Left lung (tissue), 10 donors: ENCODE data around the gene HNRNPH1. TPM values are rescaled to one million over a fixed set of nuclear protein-coding genes. Genes with fewer than 3 reads are reported as not detected.

Experiments used
- ATAC-seq: fragments of 200-7000 bp; cut with Tn5 transposase; one replicate; pipeline ENCODE4 v1.9.1; 2020; ENCODE audit warnings: moderate library complexity
- DNase-seq, 4 donors: peaks; one replicate each; pipeline ENCODE4 v3.0.0-alpha.2; 2013 to 2020
- H3K27ac ChIP-seq, 2 donors: fragments of 200-600 bp; sonication (generic) in 1 of 2; one replicate each; pipeline versions ENCODE4 v1.5.0 to v1.8.0; 2020 to 2021
- H3K27me3 ChIP-seq, 2 donors: fragments of 200-600 bp; sonication (generic) in 1 of 2; one replicate each; pipeline versions ENCODE4 v1.5.0 to v1.8.0; 2020 to 2021
- H3K36me3 ChIP-seq, 2 donors: fragments of 200-600 bp; sonication (generic) in 1 of 2; one replicate each; pipeline versions ENCODE4 v1.5.0 to v1.8.0; 2020 to 2021
- H3K4me1 ChIP-seq, 2 donors: fragments of 200-600 bp; one replicate each; pipeline ENCODE4 v1.8.0; 2021
- H3K4me3 ChIP-seq, 2 donors: fragments of 200-600 bp; sonication (generic) in 1 of 2; one replicate each; pipeline versions ENCODE4 v1.5.0 to v1.8.0; 2020 to 2021; ENCODE audit warnings: mild to moderate bottlenecking in 1 of 2
- H3K9me3 ChIP-seq, 2 donors: fragments of 200-600 bp; sonication (generic) in 1 of 2; one replicate each; pipeline versions ENCODE4 v1.5.0 to v1.8.0; 2020 to 2021
- intact Hi-C, 2 donors: fragments of 100-400 bp; cut with DNase I; formaldehyde crosslinking; loops; one replicate each; pipeline versions ENCODE4 v1.11.2 to v1.14.2; 2022
- polyA plus RNA-seq, 6 donors: library from polyadenylated mRNA; unstranded; fragments of 120-200 nt; gene quantifications; one replicate each; pipeline ENCODE4 v1.2.1, GENCODE V29; 2013; ENCODE audit not compliant: insufficient read length in 6 of 6
- total RNA-seq, 2 donors: library from RNA; stranded (reverse); fragmentation: NEBNext Ultra II Directional; extraction: Animal tissue kit (Norgen Biotek cat#: 25700); gene quantifications; one replicate each; pipeline ENCODE4 v1.2.1, GENCODE V29; 2021
- TF ChIP-seq, protein P1 (sequence below), 2 donors: fragments of 200-600 bp; sonication (generic) in 1 of 2; IDR thresholded peaks; one replicate each; pipeline versions ENCODE4 v1.5.0 to v1.8.0; 2021; ENCODE audit warnings: antibody characterized with exemption in 2 of 2
- donor health status: DM: no; HTN: yes; CAD: no.
- donor health status: DM: no; HTN: no; CAD: no.

Gene HNRNPH1
- total and polyA plus RNA-seq, 8 donors: 404 to 2,002 (median 1,624) TPM

DNA sequence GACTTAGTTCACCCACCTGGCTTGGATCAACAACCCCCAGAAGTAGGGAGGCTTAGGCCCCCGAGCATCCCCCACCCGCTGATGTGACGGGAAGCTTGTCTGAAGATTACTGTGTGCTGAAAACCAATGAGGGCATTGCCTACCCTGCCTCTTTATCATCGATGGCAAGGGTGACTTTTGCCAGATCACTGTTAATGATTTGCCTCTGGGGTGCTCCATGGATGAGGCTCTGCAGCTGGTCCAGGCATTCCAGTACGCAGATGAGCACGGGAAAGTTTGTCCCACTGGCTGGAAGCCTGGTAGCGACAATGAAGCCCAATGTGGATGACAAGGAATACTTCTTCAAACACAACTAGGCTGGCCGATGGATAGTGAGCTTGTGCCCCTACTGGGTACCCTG, 51.1 kb downstream of the HNRNPH1 start:
- H3K27me3 ChIP-seq: no peaks in the 10 kb centered on the region
- no peak overlapping the region for H3K27ac ChIP-seq
- DNase-seq (no peak), ATAC-seq (no peak)
- no peaks in the 10 kb centered on the region for H3K9me3 ChIP-seq
- H3K4me1 ChIP-seq: no peaks in the 10 kb centered on the region
- intact Hi-C loops: no loop called here
- TF ChIP-seq, protein P1, sequence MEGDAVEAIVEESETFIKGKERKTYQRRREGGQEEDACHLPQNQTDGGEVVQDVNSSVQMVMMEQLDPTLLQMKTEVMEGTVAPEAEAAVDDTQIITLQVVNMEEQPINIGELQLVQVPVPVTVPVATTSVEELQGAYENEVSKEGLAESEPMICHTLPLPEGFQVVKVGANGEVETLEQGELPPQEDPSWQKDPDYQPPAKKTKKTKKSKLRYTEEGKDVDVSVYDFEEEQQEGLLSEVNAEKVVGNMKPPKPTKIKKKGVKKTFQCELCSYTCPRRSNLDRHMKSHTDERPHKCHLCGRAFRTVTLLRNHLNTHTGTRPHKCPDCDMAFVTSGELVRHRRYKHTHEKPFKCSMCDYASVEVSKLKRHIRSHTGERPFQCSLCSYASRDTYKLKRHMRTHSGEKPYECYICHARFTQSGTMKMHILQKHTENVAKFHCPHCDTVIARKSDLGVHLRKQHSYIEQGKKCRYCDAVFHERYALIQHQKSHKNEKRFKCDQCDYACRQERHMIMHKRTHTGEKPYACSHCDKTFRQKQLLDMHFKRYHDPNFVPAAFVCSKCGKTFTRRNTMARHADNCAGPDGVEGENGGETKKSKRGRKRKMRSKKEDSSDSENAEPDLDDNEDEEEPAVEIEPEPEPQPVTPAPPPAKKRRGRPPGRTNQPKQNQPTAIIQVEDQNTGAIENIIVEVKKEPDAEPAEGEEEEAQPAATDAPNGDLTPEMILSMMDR (IDR thresholded peaks at IDR 0.05): no peak
- H3K36me3 ChIP-seq: peaks cover 0 to 97% of the 10 kb centered on the region in 2 donors
- H3K4me3 ChIP-seq: no peak overlapping the region

DNA sequence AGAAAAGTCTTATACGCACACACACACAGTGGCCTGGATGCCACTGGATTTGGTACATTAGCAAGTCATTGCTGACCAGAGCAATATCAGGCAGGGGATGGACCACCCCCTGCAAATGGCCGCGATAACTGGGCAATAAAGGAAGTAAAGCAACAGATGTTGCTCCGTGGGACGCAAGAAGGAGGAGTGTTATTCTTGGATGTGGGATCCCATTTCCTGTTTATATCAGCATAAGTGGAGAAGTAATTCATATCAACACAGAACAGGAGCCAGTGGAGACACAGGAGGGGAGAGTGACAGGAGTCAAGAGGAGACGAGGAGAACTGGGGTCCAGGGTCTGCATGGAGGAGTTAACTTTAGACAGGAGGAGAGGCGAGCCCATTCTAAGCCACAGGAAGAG, 54.8 kb downstream of the HNRNPH1 start:
- no peaks in the 10 kb centered on the region for H3K27me3 ChIP-seq
- H3K9me3 ChIP-seq: no peaks in the 10 kb centered on the region
- TF ChIP-seq, protein P1 (IDR thresholded peaks at IDR 0.05): no peak
- no peaks in the 10 kb centered on the region for H3K4me1 ChIP-seq
- no peak for DNase-seq
- intact Hi-C loops: no loop called here
- H3K27ac ChIP-seq: peak overlapping the region in 1 of 2 donors; percentile 33
- ATAC-seq: no peak
- H3K36me3 ChIP-seq: peaks cover 11 to 100% of the 10 kb centered on the region in 2 donors
- H3K4me3 ChIP-seq: no peak overlapping the region

DNA sequence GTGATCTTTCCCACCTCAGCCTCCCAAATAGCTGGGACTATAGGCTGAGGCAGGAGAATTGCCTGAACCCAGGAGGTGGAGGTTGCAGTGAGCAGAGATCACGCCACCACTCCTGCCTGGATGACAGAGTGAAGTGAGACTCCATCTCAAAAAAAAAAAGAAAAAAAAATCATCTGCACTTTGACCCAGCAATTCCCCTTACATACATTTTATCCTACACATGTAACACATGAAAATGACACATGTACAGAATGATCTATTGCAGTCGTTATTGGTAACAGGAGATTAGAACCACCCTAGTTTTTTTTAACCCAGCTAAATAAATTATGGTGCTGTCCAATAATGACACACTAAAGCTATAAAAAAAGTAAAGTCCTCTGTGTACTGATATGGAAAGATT, 58.9 kb downstream of the HNRNPH1 start:
- TF ChIP-seq, protein P1 (IDR thresholded peaks at IDR 0.05): no peak
- no peaks in the 10 kb centered on the region for H3K9me3 ChIP-seq
- no peaks in the 10 kb centered on the region for H3K27me3 ChIP-seq
- H3K27ac ChIP-seq: no peak overlapping the region
- ATAC-seq (no peak), DNase-seq (no peak)
- intact Hi-C loops: no loop called here
- no peak overlapping the region for H3K4me3 ChIP-seq
- H3K4me1 ChIP-seq: peaks cover 3 to 7% of the 10 kb centered on the region in 2 donors
- H3K36me3 ChIP-seq: peaks cover 11 to 80% of the 10 kb centered on the region in 2 donors

Other genes with a start within 250 kb of the HNRNPH1 start
- 10 to 100 TPM; 47.9 to 60.4 TPM for gene RUFY1, start 73.1 kb downstream of the HNRNPH1 start, total RNA-seq
- gene RUFY1, start 73.1 kb downstream of the HNRNPH1 start, polyA plus RNA-seq: 10 to 100 TPM; 70.1 to 84.9 (median 79.3) TPM
- gene CBY3, start 57.4 kb upstream of the HNRNPH1 start, total RNA-seq: not detected
- under 1 TPM; 0.23 to 0.82 (median 0.63) TPM for gene CBY3, start 57.4 kb upstream of the HNRNPH1 start, polyA plus RNA-seq
- gene CANX, start 75.3 kb upstream of the HNRNPH1 start, total RNA-seq: 100 to 1,000 TPM; 577 to 872 TPM
- gene CANX, start 75.3 kb upstream of the HNRNPH1 start, polyA plus RNA-seq: 100 to 1,000 TPM; 344 to 429 (median 404) TPM
- gene MAML1, start 109.2 kb upstream of the HNRNPH1 start, total RNA-seq: 10 to 100 TPM; 23.8 to 25.2 TPM
- gene MAML1, start 109.2 kb upstream of the HNRNPH1 start, polyA plus RNA-seq: 10 to 100 TPM; 43.1 to 48.1 (median 45.3) TPM
- 10 to 100 TPM; 16.4 to 19.6 TPM for gene LTC4S, start 170.3 kb upstream of the HNRNPH1 start, total RNA-seq
- gene LTC4S, start 170.3 kb upstream of the HNRNPH1 start, polyA plus RNA-seq: 1 to 10 TPM; 3.0 to 6.9 (median 4.4) TPM
- 100 to 1,000 TPM; 142 to 191 TPM for gene MGAT4B, start 183.2 kb upstream of the HNRNPH1 start, total RNA-seq
- 100 to 1,000 TPM in 5 of 6 donors, 10 to 100 TPM in 1; 90.5 to 113 (median 105) TPM for gene MGAT4B, start 183.2 kb upstream of the HNRNPH1 start, polyA plus RNA-seq
- 100 to 1,000 TPM; 505 to 637 TPM for gene SQSTM1, start 197.2 kb upstream of the HNRNPH1 start, total RNA-seq
- 100 to 1,000 TPM in 1 of 6 donors, 10 to 100 TPM in 5; 78.2 to 104 (median 90.2) TPM for gene SQSTM1, start 197.2 kb upstream of the HNRNPH1 start, polyA plus RNA-seq
- 10 to 100 TPM; 16.9 to 18.2 TPM for gene MRNIP, start 235.1 kb upstream of the HNRNPH1 start, total RNA-seq
- gene MRNIP, start 235.1 kb upstream of the HNRNPH1 start, polyA plus RNA-seq: 10 to 100 TPM; 39.6 to 55.6 (median 47.1) TPM